ENCODE data around the gene GNG12.

The GNG12 gene

DNA sequence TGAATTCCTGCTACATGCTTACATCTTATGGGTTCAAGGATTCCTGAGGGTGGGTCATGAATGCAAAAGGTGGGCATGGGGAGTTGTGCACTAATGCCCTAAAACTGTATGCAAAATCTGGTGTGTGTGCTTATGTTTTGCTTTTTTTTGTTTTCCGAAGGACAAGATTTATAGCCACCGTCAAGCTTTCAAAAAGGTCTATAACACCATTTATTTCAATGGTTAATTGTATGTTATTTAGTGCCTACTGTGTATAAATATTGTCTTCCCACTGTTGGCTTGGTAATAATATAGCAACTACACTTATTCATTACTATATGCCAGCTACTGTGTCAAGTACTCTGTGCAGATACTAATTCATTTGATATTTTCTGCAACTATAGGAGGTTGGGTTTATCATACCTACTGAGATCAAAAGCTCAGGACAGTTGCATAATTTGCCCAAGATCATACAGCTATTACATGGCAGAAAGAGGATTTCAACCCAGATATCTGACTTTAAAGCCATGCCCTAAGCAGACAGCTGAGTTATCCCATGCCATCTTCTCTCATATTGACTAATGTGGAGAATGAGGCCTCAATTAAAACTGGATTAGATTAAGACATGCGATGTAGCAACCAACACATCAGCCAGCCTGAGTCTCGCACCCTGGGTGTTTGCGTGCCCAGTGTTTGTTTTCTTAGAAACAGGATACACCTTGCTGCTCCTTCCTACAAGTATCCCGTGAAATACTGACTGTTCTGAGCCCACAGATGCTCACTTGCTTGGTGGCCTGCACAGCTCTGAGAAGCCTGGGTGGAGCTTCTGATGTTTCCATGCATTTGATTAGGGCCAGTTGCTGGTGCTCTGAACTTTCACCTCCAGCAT, 113.7 kb downstream of the GNG12 start:
- H3K4me3 ChIP-seq (ENCODE audit: low read depth, low read length) = no peak overlapping the region
- TF ChIP-seq, protein P1, sequence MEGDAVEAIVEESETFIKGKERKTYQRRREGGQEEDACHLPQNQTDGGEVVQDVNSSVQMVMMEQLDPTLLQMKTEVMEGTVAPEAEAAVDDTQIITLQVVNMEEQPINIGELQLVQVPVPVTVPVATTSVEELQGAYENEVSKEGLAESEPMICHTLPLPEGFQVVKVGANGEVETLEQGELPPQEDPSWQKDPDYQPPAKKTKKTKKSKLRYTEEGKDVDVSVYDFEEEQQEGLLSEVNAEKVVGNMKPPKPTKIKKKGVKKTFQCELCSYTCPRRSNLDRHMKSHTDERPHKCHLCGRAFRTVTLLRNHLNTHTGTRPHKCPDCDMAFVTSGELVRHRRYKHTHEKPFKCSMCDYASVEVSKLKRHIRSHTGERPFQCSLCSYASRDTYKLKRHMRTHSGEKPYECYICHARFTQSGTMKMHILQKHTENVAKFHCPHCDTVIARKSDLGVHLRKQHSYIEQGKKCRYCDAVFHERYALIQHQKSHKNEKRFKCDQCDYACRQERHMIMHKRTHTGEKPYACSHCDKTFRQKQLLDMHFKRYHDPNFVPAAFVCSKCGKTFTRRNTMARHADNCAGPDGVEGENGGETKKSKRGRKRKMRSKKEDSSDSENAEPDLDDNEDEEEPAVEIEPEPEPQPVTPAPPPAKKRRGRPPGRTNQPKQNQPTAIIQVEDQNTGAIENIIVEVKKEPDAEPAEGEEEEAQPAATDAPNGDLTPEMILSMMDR (IDR thresholded peaks at IDR 0.05; ENCODE audit: low read depth, low read length) = no peak

DNA sequence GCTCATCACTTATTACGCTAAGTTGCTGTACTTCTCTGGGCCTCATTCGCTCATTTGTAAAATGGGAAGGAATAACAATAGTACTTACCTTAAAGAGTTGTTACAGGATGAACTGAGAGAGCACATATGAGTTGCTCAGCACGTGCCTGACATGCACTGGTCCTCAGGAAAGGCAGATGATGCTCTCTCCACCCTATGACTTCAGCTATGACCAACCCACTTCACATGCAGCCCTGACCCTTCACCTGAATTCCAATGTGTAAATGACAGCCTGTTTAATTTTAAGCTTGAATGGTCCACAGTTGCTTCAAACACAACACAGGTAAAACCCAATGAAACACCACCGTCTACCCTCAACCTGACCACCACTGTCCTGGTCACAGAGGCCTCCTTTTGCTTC, 115.4 kb downstream of the GNG12 start:
- TF ChIP-seq, protein P1 (IDR thresholded peaks at IDR 0.05; ENCODE audit: low read depth, low read length) = no peak
- no peak overlapping the region for H3K4me3 ChIP-seq (ENCODE audit: low read depth, low read length)

DNA sequence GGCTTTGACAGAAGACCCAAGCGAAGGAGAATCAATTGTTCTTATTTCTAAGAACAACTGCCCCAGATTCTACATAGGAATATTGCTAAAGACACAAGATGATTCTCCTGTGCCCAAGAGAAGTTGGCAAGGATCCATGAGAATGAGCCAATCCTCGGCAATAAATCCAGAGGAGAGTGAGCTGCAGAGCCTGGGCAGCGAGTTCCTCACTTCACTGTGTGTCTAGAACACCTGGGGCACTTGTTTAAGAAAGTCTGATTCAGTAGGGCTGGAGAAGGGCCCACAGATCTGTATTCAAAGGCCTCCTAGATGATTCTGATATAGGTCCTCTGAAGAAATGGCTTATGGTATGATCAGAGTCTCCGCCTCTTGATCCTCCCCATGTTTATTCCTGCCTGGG, 116.5 kb downstream of the GNG12 start:
- TF ChIP-seq, protein P1 (IDR thresholded peaks at IDR 0.05; ENCODE audit: low read depth, low read length) = no peak

DNA sequence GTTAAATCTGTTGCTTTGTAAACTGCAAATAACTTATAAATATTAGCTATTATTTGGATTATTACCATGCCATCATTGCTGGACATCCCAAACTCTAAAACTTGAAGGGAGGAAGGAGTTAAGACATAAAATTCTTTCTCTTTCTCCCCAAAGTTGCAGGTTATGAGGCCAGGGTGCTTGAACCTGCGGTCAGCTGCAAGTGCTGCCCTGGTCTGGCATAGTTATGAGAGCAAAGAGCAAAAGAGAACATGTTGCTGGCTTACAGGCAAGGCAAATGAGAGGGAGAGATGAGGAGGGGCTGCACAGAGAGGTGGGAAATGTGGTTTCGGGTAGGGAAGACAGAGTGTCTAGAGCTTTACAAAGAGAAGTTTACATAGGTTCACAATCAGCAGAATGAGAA, 117.4 kb downstream of the GNG12 start:
- TF ChIP-seq, protein P1 (IDR thresholded peaks at IDR 0.05; ENCODE audit: low read depth, low read length) = no peak
- no peak overlapping the region for H3K4me3 ChIP-seq (ENCODE audit: low read depth, low read length)

More for the DNA sequence above, 116.5 kb downstream of the GNG12 start:
- no peak overlapping the region for H3K4me3 ChIP-seq (ENCODE audit: low read depth, low read length)

DNA sequence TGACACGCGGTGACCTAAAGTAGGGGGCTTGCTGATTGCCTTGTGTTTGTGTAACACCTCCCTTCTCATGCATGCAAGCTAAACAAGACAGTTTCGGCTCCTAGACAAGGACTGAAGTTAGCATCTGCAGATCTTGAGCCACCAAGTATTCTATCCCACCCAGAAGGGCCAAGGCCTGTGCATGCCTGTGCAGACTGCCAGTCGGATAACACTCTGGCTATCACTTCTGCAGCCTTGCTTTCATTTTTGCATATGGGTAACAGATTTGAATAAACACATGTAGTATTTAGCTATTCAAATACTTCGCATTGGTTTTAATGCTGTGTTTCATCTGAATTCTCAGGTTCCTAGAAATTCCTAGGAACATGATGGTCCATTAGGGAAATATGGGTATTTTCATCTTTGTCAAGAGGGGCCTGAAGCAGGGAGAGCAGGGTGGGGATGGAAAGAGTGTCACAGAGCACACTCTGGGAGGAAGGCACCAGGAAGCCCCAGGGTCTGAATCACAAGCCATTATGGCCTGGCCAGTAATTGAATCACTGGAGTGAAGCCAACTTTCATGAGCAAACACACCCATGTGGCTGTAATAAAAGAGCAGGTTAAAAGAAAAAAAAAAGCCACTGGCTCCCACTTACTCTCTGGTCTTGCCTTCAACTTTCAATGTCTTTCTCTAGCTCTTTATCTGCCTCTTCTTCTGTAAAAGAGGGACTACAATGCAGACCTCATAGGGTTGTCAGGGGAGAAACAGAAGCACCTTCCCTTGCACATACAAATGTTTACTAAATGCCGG, 120.0 kb downstream of the GNG12 start:
- TF ChIP-seq, protein P1 (IDR thresholded peaks at IDR 0.05; ENCODE audit: low read depth, low read length) = no peak
- no peak overlapping the region for H3K4me3 ChIP-seq (ENCODE audit: low read depth, low read length)

DNA sequence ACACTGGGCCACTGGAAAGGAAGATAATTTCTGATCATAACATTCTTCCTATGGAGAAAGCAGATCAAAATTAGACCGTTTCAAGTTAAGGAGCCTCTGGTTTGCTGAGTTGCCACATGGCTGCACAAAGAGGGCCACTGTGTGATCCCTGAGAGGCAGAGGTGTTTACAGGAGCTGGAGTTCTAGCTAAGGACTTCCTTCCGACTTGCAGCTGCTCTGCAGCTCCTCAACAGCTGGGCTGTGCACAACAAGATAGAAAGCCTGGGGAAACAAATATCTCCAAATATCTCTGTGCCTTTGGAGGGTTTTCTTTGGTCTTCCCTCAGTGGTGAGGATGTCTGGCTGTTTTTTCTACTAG, 121.4 kb downstream of the GNG12 start:
- TF ChIP-seq, protein P1 (IDR thresholded peaks at IDR 0.05; ENCODE audit: low read depth, low read length) = no peak
- H3K4me3 ChIP-seq (ENCODE audit: low read depth, low read length) = no peak overlapping the region
